ENCODE measurements around the gene ZNF280B.
A peak's percentile ranks its signal among the peaks of the same experiment; 100 is the strongest.

The ZNF280B gene

DNA sequence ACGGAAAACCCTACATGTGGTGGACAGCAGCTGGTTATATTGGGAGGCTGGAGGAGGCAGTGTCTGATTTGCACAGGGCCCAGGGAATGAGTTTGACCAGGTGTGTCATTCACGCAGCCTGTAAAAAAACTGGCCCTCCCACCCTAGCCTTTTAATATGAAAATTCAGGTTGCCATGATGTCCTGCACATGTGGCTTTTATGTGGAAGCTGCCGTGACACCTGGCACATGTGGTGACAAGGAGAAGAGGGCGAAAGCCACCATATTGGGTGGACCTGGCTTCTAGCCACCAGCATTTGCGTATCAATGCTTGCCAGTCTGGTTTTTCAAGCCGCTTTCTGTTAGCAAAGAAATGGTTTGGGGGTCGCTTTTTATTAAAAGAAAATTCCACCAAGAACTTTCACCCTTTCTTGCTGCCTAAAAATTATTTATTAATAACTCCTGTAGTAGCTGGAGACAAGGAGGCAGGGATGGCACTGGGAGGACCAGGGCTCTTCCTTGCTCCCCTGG lies 43.4 kb downstream of the ZNF280B start:
- no peak overlapping the region for H3K4me3 ChIP-seq (ENCODE audit: low read depth, low read length)
- DNase-seq (ENCODE audit: low read depth, low spot score) = no peak
- TF ChIP-seq, protein P1, sequence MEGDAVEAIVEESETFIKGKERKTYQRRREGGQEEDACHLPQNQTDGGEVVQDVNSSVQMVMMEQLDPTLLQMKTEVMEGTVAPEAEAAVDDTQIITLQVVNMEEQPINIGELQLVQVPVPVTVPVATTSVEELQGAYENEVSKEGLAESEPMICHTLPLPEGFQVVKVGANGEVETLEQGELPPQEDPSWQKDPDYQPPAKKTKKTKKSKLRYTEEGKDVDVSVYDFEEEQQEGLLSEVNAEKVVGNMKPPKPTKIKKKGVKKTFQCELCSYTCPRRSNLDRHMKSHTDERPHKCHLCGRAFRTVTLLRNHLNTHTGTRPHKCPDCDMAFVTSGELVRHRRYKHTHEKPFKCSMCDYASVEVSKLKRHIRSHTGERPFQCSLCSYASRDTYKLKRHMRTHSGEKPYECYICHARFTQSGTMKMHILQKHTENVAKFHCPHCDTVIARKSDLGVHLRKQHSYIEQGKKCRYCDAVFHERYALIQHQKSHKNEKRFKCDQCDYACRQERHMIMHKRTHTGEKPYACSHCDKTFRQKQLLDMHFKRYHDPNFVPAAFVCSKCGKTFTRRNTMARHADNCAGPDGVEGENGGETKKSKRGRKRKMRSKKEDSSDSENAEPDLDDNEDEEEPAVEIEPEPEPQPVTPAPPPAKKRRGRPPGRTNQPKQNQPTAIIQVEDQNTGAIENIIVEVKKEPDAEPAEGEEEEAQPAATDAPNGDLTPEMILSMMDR (IDR thresholded peaks at IDR 0.05; ENCODE audit: low read depth, low read length) = no peak
- in situ Hi-C loops (cut with HindIII; ENCODE audit: low sequenced_read_pairs) = no loop called here

DNA sequence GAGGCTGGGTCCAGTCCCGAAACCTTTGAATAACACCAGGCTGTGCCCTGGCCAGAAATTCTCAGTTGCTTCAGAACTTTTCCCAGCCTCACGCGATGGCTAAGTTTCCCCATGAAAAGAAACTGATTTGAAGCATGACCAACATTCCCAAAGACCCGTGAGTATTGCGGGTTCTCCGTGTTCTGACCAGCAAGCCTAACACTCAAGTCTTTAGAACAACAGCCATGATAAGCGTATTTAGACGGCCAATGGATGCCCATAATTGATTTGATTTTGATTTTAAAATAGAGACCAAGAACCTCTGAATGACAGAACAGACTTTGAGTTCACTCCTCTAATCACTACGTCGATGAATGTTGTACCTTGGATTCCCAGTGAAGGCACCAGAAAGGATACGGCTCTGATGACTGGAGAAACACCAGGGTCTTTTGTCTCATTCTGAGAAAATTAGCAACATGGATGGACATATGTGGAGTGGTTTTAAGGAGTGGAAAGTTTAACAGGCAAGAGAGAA lies 43.9 kb downstream of the ZNF280B start:
- no peak overlapping the region for H3K4me3 ChIP-seq (ENCODE audit: low read depth, low read length)
- in situ Hi-C loops (cut with HindIII; ENCODE audit: low sequenced_read_pairs) = no loop called here
- no peak for DNase-seq (ENCODE audit: low read depth, low spot score)
- TF ChIP-seq, protein P1 (IDR thresholded peaks at IDR 0.05; ENCODE audit: low read depth, low read length) = no peak

GRCh38 chr22:22463855-22464540 lies 44.5 kb downstream of the ZNF280B start:
- in situ Hi-C loops (cut with HindIII; ENCODE audit: low sequenced_read_pairs) = no loop called here
- no peak overlapping the region for H3K4me3 ChIP-seq (ENCODE audit: low read depth, low read length)
- peak; percentile 52 for DNase-seq (ENCODE audit: low read depth, low spot score)
- TF ChIP-seq, protein P1 (IDR thresholded peaks at IDR 0.05; ENCODE audit: low read depth, low read length) = peak; percentile 51

DNA sequence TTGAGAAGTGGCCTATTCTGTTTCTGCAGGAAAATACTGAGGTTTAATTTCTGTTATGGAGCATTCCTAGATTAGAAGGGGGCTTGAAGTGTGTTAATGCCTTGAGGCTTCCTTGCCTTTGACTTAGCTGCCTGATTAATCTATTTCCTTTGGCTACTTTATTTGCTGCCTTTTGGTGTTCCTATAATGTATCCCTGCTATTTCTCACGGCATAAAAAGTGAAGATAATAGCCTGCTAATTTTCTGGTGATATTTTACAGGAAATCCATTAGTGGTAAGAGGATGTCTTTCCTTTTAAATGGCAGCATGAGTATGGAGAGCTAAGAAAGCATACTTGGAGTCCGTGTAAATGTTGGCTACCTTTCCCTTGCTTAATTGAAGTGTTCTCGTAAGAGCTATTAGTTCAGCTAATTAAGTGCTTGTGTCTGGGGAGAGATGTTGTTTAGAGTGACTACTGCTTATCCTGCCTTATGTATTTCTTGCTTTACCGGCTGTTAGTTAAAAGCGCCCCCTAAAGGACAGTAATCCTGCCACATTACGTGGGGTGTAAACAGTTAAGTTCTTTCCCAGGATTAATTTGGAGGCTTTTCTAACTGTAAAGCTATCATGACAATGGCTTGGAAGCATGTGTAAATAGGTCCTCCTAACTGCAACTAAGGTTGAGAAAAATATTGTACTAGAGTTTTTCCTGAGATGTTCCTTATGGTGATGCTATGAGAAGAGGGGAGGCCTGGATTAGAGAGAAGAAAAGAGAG lies 45.6 kb downstream of the ZNF280B start:
- TF ChIP-seq, protein P1 (IDR thresholded peaks at IDR 0.05; ENCODE audit: low read depth, low read length) = peak; percentile 34
- no peak overlapping the region for H3K4me3 ChIP-seq (ENCODE audit: low read depth, low read length)
- DNase-seq (ENCODE audit: low read depth, low spot score) = no peak
- in situ Hi-C loops (cut with HindIII; ENCODE audit: low sequenced_read_pairs) = no loop called here

DNA sequence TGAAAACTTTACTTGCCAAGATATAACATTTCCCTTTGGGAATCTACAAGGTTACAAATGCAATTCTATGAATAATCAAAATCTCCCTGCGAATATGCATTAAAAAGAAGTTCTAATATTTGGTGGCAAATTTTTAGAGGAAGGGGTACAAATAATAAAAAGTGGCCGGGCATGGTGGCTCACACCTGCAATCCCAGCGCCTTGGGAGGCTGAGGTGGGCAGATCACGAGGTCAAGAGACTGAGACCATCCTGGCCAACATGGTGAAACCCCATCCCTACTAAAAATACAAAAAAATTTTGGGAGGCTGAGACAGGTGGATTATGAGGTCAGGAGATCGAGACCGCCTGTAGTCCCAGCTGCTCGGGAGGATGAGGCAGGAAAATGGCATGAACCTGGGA lies 47.0 kb downstream of the ZNF280B start:
- no peak for DNase-seq (ENCODE audit: low read depth, low spot score)
- in situ Hi-C loops (cut with HindIII; ENCODE audit: low sequenced_read_pairs) = no loop called here
- no peak overlapping the region for H3K4me3 ChIP-seq (ENCODE audit: low read depth, low read length)
- TF ChIP-seq, protein P1 (IDR thresholded peaks at IDR 0.05; ENCODE audit: low read depth, low read length) = no peak

- no peak for DNase-seq (ENCODE audit: low read depth, low spot score)
- in situ Hi-C loops (cut with HindIII; ENCODE audit: low sequenced_read_pairs) = no loop called here
- H3K4me3 ChIP-seq (ENCODE audit: low read depth, low read length) = no peak overlapping the region
- TF ChIP-seq, protein P1 (IDR thresholded peaks at IDR 0.05; ENCODE audit: low read depth, low read length) = no peak
Measured at GRCh38 chr22:22461111-22461510, 47.4 kb downstream of the ZNF280B start.
